ES-I3 (cell line): Measurements from ENCODE around the gene TBC1D4.
"Not testable (repeated sequence)": the region's sequence is repeated elsewhere in the genome, so short reads cannot be mapped to it uniquely, and the experiment has no call there.

Source experiments
- H3K36me3 ChIP-seq: 2 replicates; pipeline ENCODE4 v1.6.1; 2013; ENCODE audit warnings: mild to moderate bottlenecking, low read length, control low read depth, moderate library complexity; ENCODE audit not compliant: insufficient read depth
- H3K4me1 ChIP-seq: 2 replicates; pipeline ENCODE4 v1.6.1; 2013; ENCODE audit warnings: mild to moderate bottlenecking, control low read depth, low read length; ENCODE audit not compliant: insufficient read depth
- H3K9ac ChIP-seq: 2 replicates; pipeline ENCODE4 v1.6.1; 2013; ENCODE audit warnings: low read depth, mild to moderate bottlenecking, low read length, moderate library complexity
- H3K9me3 ChIP-seq: 2 replicates; pipeline ENCODE4 v1.6.1; 2013; ENCODE audit warnings: mild to moderate bottlenecking, low read length, moderate library complexity; ENCODE audit not compliant: control insufficient read depth, insufficient read depth

Gene TBC1D4

DNA sequence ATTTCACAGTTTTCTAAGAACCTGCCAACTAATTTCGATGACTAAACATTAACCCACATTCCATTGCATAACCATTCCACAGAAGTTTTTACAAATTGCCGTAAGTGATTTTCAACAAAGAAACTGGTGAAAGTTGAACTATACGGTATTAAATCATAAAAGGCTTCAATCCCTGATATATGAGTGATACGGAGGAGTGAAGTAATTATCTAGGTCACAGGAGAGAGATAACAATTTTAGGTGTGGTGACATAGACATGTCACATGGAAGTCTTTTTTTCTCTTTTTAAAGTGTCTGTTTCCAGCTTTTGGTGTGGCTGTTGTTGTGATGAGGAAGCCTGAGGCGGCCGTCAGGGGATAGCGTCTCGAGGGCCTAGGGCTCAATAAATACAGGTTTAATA, 29.4 kb downstream of the TBC1D4 start:
- H3K36me3 ChIP-seq = no peaks in the 10 kb centered on the region; the same call in 1 of the 2 replicates
- H3K9ac ChIP-seq = no peak overlapping the region
- H3K4me1 ChIP-seq = no peaks in the 10 kb centered on the region
- no peaks in the 10 kb centered on the region for H3K9me3 ChIP-seq

DNA sequence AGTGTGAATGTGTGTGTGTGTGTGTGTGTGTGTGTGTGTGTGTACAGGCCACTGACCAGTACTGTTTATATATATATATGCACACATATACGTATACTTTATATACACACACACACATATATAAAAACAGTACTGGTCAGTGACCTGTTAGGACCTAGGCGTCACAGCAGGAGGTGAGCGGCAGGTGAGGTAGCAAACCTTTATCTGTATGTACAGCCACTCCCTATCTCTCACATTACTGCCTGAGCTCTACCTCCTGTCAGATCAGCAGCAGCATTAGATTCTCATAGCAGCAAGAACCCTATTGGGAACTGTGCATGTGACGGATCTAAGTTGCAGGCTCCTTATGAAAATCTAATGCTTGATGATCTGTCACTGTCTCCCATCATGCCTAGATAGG, 34.5 kb downstream of the TBC1D4 start:
- H3K9me3 ChIP-seq = no peaks in the 10 kb centered on the region
- no peaks in the 10 kb centered on the region for H3K36me3 ChIP-seq
- H3K9ac ChIP-seq = no peak overlapping the region
- no peaks in the 10 kb centered on the region for H3K4me1 ChIP-seq

- H3K9ac ChIP-seq = no peak overlapping the region
- no peaks in the 10 kb centered on the region for H3K9me3 ChIP-seq
- no peaks in the 10 kb centered on the region for H3K36me3 ChIP-seq
- no peaks in the 10 kb centered on the region for H3K4me1 ChIP-seq
These were observed 35.1 kb downstream of the TBC1D4 start for GRCh38 chr13:75446874-75447273.

DNA sequence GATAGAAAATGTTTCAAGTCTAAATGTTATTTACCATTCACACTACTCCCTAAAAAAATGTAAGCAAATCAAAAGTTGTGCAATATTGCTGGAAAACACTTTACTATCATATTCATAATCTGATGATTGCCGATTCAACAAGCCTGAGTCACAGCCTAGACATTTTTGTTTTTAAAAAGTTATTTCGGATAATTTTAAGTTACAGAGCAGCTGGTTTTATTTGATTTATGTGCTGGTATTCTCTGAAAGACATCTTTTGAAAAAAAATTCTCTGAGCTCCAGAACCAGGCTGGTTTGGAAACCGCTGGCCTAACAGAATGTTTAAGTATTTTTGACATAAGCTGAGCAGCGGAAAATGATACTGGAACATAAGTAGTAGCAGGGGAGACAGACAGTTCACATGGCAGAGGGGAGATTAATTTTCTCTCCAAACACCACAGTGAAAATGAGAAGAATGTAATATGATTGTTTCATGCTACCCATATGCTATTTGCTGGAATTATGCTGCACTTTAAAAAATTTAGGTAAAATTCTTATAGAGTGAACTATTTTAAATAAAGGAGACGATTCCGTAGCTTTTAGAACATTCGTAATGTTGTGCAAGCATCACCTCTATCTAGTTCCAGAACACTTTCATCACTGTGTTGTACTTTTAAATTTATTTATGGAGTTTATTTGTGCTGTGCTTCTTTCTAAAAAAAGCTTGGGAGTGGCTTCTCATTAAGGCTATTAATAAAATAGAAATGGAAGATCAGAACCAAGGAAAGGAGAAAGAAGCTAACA, 36.1 kb downstream of the TBC1D4 start:
- no peaks in the 10 kb centered on the region for H3K4me1 ChIP-seq
- no peaks in the 10 kb centered on the region for H3K9me3 ChIP-seq
- H3K9ac ChIP-seq = no peak overlapping the region
- H3K36me3 ChIP-seq = no peaks in the 10 kb centered on the region

GRCh38 chr13:75444016-75444415, 38.0 kb downstream of the TBC1D4 start:
- Histone ChIP-seq H3K9ac (no peak overlapping the region), H3K4me1 (no peaks in the 10 kb centered on the region), H3K9me3 (no peaks in the 10 kb centered on the region), H3K36me3 (no peaks in the 10 kb centered on the region)

DNA sequence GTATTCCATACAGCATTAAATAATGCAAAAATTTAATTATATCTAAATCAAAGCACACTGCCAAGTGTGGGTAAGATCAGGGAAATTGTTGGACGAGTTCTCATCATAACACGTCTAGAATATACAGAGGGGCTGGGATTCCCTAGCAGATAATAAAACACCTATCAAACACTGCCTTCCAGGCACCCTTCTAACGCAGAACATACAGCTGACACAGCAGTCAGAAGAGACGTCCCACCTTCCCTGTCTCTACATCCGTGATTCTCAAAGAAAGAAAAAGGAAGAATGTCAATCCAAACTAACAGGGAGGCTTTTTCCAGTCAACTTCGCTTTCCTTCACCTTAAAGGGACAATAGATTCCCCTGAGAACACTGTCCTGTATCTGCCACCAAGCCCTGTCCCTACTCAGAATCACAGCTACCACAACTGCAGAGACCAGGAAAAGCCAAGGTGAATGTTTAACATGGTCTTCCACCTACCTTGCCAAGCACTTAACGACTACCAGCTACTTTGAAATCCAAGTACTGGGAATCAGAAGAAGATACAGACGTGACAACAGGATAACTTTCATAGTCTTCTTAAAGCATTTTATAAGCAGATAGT, 38.5 kb downstream of the TBC1D4 start:
- Histone ChIP-seq H3K9me3 (no peaks in the 10 kb centered on the region), H3K36me3 (no peaks in the 10 kb centered on the region), H3K9ac (no peak overlapping the region), H3K4me1 (no peaks in the 10 kb centered on the region)

DNA sequence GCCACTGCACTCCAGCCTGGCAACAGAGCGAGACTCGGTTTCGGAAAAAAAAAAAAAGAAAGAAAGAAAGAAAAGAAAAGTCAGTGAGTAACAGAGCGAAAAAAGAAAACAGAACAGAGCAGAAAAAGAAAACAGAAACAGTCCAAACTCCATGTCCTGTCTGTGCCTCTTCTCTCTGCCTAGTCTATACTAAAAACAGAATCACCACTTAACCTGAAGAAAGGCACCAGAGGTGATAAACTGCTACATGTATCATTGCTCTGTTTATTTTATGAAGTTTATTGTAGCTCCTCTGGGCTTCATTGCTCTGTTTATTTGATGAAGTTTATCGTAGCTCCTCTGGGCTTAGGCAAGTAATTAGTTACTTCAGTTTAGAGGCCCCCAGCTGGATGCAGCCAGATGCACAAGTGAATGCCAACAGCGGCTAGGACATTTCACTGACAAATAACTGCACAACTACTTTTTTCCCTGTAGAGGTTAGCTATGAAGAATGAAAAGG, 39.2 kb downstream of the TBC1D4 start:
- Histone ChIP-seq H3K4me1 (0 out of 2 replicates have a peak, but pooled peaks cover 3% of the 10 kb centered on the region), H3K9me3 (no peaks in the 10 kb centered on the region), H3K36me3 (no peaks in the 10 kb centered on the region), H3K9ac (no peak overlapping the region)

DNA sequence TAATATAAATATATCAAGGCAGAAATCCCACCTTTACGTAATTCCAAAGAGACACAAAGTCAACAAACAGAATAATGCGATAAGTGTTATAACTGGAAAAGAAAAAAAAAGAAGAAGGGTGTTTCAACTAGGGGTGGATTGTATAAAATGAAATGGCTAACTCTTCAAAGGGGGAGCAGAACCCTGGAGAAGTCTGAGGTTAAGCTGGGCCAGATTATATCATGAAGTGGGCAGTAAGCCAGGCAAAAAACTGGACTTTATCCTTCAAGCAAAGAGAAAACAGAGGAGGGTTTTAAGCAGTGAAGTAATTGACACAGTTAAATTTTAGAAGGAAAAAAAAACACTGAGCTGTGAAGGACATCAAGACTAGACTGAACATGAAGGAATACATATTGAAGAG, 41.9 kb downstream of the TBC1D4 start:
- no peaks in the 10 kb centered on the region for H3K36me3 ChIP-seq
- no peaks in the 10 kb centered on the region for H3K9me3 ChIP-seq
- 0 out of 2 replicates have a peak, but pooled peaks cover 3% of the 10 kb centered on the region for H3K4me1 ChIP-seq
- no peak overlapping the region for H3K9ac ChIP-seq

GRCh38 chr13:75437582-75438318, 44.2 kb downstream of the TBC1D4 start:
- H3K4me1 ChIP-seq = 0 out of 2 replicates have a peak, but pooled peaks cover 3% of the 10 kb centered on the region
- no peak overlapping the region for H3K9ac ChIP-seq
- H3K9me3 ChIP-seq = no peaks in the 10 kb centered on the region
- no peaks in the 10 kb centered on the region for H3K36me3 ChIP-seq

GRCh38 chr13:75434126-75434525, 47.8 kb downstream of the TBC1D4 start:
- not testable (repeated sequence) for H3K36me3 ChIP-seq, H3K9ac ChIP-seq, H3K9me3 ChIP-seq, H3K4me1 ChIP-seq

- Histone ChIP-seq H3K4me1 (no peaks in the 10 kb centered on the region), H3K9me3 (no peaks in the 10 kb centered on the region), H3K36me3 (no peaks in the 10 kb centered on the region), H3K9ac (no peak overlapping the region)
These were observed 49.1 kb downstream of the TBC1D4 start for GRCh38 chr13:75432811-75433244.

DNA sequence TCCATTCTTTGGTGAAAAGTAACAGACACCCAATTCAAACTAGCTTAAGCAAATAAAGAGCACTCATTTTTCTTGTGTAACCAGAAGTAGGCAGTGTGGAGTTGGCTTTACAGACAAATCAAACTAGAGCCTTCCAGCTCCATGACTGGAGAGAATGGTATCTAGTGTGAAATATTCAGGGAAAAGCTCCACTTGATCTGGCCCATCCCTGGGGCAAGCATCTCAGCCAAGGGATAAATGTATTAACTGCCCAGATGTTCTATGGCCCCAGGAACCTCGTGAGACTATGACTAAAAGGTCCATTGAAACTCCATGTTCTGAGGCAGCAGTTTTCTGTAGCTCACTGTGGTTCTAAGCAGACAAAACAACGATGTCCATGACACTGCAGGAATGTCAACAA, 49.9 kb downstream of the TBC1D4 start:
- Histone ChIP-seq H3K9me3 (no peaks in the 10 kb centered on the region), H3K36me3 (no peaks in the 10 kb centered on the region), H3K4me1 (no peaks in the 10 kb centered on the region), H3K9ac (no peak overlapping the region)

- Histone ChIP-seq H3K9me3 (no peaks in the 10 kb centered on the region), H3K9ac (no peak overlapping the region), H3K36me3 (no peaks in the 10 kb centered on the region), H3K4me1 (no peaks in the 10 kb centered on the region)
These were observed 51.3 kb downstream of the TBC1D4 start for GRCh38 chr13:75430436-75431209.

- Histone ChIP-seq H3K36me3 (no peaks in the 10 kb centered on the region), H3K9me3 (no peaks in the 10 kb centered on the region), H3K4me1 (no peaks in the 10 kb centered on the region), H3K9ac (no peak overlapping the region)
These were observed 55.5 kb downstream of the TBC1D4 start for GRCh38 chr13:75426421-75426820.
